SK-N-SH treated with all-trans-retinoic acid at 6 μM for 48 hours (cell line): ENCODE results near the gene GAK.

Experiments
- CREB5 ChIP-seq: fragments of 250-450 bp; sonication (Bioruptor Pico); IDR thresholded peaks from 2 replicates; pipeline ENCODE4 v1.5.1; 2020; ENCODE audit warnings: low read depth, mild to moderate bottlenecking, moderate library complexity
- CSRNP3 ChIP-seq: fragments of 250-450 bp; sonication (Bioruptor Pico); IDR thresholded peaks from 2 replicates; pipeline ENCODE4 v1.5.1; 2021; ENCODE audit warnings: mild to moderate bottlenecking, moderate library complexity
- GLIS3 ChIP-seq: fragments of 250-450 bp; sonication (Bioruptor Pico); IDR thresholded peaks from 2 replicates; pipeline ENCODE4 v1.5.0; 2020; ENCODE audit warnings: mild to moderate bottlenecking, moderate library complexity
- OSR1 ChIP-seq: fragments of 250-450 bp; sonication (Bioruptor Pico); IDR thresholded peaks from 2 replicates; pipeline ENCODE4 v1.8.0; 2022; ENCODE audit warnings: moderate library complexity, mild to moderate bottlenecking, inconsistent platforms
- PATZ1 ChIP-seq: fragments of 250-450 bp; sonication (Bioruptor Pico); IDR thresholded peaks from 2 replicates; pipeline ENCODE4 v1.8.0; 2020; ENCODE audit warnings: mild to moderate bottlenecking, moderate library complexity, borderline replicate concordance
- POU6F1 ChIP-seq: fragments of 250-450 bp; sonication (Bioruptor Pico); IDR thresholded peaks from 2 replicates; pipeline ENCODE4 v1.8.0; 2021; ENCODE audit warnings: low read depth, mild to moderate bottlenecking, moderate library complexity, borderline replicate concordance
- RARB ChIP-seq: fragments of 250-450 bp; sonication (Bioruptor Pico); IDR thresholded peaks from 2 replicates; pipeline ENCODE4 v1.8.0; 2021; ENCODE audit warnings: mild to moderate bottlenecking, moderate library complexity
- TCF4 ChIP-seq: fragments of 250-450 bp; sonication (Bioruptor Pico); IDR thresholded peaks from 2 replicates; pipeline ENCODE4 v1.8.0; 2021; ENCODE audit warnings: mild to moderate bottlenecking, moderate library complexity, borderline replicate concordance
- ZC3H10 ChIP-seq: fragments of 250-450 bp; sonication (Bioruptor Pico); IDR thresholded peaks from 2 replicates; pipeline ENCODE4 v1.5.1; 2021; ENCODE audit warnings: mild to moderate bottlenecking, moderate library complexity
- ZFP30 ChIP-seq: fragments of 450-650 bp; formaldehyde crosslinking; IDR thresholded peaks from 2 replicates; pipeline ENCODE4 v1.5.0; 2022; ENCODE audit warnings: mild to moderate bottlenecking, moderate library complexity
- ZNF565 ChIP-seq: fragments of 450-650 bp; formaldehyde crosslinking; conservative IDR thresholded peaks from 2 replicates; pipeline ENCODE4 v1.5.0; 2020; ENCODE audit warnings: low read depth, mild to moderate bottlenecking, moderate library complexity
- ZNF70 ChIP-seq: fragments of 450-650 bp; formaldehyde crosslinking; IDR thresholded peaks from 2 replicates; pipeline ENCODE4 v1.5.0; 2020; ENCODE audit warnings: mild to moderate bottlenecking, moderate library complexity
- ZNF8 ChIP-seq: fragments of 450-650 bp; formaldehyde crosslinking; IDR thresholded peaks from 2 replicates; pipeline ENCODE4 v1.5.0; 2020; ENCODE audit warnings: mild to moderate bottlenecking, moderate library complexity

- no peak for TF ChIP-seq ZNF70 (CRISPR knock-in tag)
- no peak for TF ChIP-seq PATZ1 (CRISPR knock-in tag)
- TF ChIP-seq ZNF8 = no peak
- no peak for TF ChIP-seq ZNF565 (CRISPR knock-in tag)
- TF ChIP-seq ZC3H10 (CRISPR knock-in tag) = no peak
- no peak for TF ChIP-seq CSRNP3 (CRISPR knock-in tag)
- TF ChIP-seq POU6F1 = no peak
- no peak for TF ChIP-seq GLIS3 (CRISPR knock-in tag)
- TF ChIP-seq OSR1 (CRISPR knock-in tag) = no peak
- no peak for TF ChIP-seq CREB5 (CRISPR knock-in tag)
- TF ChIP-seq RARB (CRISPR knock-in tag) = no peak
- TF ChIP-seq ZFP30 (CRISPR knock-in tag) = no peak
- no peak for TF ChIP-seq TCF4 (CRISPR knock-in tag)
Observed at GRCh38 chr4:835148-836002, 96.7 kb downstream of the GAK start.
